Measurements from ENCODE around the gene TPM1.

TPM1 gene

GRCh38 chr15:63057468-63058345 is 15.2 kb downstream of the TPM1 start:
- no peak for DNase-seq

DNA sequence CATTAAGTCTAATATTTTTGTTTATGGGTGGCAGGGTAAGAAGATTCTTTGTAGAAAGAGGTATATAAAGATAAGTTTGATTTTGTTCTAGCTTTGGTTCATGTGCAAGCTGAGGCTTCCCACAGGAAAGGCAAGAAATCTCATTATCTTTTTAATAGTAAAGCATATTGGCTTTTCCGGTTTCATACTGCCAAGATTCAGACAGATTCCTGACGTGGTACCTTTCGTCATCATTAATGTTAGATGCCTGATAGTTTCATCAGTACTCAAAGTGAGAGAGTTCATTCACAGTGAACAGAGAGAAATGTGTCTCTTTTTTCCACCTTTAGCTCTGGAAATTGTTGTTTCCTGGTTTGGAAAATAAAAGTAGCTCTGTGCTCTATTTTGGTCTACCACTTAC is 16.5 kb downstream of the TPM1 start:
- DNase-seq = no peak

DNA sequence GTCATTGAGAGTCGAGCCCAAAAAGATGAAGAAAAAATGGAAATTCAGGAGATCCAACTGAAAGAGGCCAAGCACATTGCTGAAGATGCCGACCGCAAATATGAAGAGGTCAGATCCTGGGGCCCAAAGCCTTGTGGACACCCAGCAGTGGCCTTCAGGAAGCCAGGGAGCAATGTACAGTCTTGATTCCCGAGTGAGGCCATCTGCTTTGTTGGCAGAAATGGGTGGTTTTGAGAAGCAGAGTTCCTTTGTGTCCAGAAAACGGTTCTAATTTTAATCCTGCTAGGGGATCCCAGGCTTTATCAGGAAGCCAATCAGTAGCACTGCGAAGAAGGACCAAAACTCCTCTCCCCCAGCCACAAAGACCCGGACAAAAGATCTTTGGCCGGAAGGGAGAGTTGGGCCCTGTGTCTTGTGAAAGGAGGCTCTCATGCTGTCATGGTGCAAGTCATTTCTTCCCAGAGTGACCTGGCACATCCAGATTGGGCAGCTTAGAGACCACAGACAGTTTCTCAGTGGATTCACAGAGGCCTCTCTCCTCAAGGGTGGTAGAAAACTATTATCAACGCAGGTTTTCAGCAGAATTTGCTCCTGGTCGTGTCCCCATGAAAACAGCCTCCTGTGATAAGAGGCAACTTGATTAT is 17.1 kb downstream of the TPM1 start:
- DNase-seq = no peak

- DNase-seq = no peak
These were observed 18.2 kb downstream of the TPM1 start for GRCh38 chr15:63060699-63061098.

DNA sequence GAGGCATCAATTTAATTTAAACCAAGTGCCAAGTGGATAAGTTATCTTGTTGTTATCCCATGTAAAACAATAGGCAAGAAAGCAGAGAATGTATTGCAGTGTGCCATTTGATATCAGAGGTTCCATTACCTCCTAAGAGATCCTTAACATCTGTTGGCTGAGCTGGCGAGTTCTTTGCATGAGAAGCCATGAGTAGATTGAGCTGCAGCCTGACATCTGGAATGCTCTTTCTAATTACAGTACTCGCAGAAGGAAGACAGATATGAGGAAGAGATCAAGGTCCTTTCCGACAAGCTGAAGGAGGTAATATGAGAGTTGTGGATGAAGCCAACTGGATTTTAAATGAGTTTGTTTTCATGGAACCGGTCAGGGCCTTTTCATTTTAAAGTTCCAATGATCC is 19.4 kb downstream of the TPM1 start:
- DNase-seq = no peak

DNA sequence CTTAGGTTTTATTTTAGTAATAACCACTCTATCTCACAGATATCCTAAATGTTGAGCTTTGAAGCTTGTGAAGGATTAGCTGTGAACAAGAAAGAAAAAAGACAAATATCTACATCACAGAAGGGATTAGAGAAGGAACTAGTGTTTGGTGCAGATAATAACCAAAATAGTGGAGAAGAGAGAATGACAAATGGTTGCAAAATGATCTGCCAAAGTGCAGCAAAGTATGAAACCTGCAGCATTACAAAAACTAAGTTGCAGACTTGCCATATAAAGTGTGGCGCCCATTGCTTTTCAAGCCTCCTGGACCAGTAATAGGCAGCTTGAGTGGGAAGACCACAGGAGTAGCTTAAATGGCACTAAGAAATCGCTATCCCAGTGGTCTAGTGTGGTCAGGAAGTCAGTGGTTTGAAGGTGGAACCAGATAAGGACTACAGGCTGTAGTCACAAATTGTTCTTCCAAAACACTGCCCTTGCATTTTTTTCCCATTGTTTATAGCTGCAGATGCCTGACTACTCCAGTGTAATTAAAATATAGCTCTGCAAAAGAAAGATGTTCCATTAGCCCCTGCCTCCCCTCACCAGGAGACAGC is 20.7 kb downstream of the TPM1 start:
- no peak for DNase-seq

DNA sequence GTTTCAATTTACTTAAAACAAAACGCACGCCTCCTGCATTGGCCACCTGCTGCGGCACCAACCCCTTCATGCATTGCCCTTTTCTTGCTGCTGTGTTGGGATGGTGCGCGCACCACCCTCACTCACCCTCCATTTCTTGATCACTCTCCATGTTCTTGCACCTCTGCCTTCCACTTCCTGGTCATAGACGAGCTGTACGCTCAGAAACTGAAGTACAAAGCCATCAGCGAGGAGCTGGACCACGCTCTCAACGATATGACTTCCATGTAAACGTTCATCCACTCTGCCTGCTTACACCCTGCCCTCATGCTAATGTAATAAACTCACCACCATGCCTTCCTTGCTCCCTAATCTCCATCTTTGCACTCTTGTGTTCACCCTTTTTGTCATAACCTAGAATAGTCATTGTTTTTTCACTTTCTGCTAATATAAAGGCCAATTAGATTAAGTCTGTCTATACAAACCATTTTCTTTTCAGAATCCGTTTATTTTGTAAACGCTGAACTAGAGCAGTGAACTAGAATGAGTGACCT is 21.4 kb downstream of the TPM1 start:
- DNase-seq = no peak

- DNase-seq = peak in 1 of 2 experiments; percentile 48
These were observed 23.0 kb downstream of the TPM1 start for GRCh38 chr15:63065262-63066221.

GRCh38 chr15:63066272-63066671 is 23.7 kb downstream of the TPM1 start:
- DNase-seq = no peak

- no peak for DNase-seq
These were observed 24.8 kb downstream of the TPM1 start for GRCh38 chr15:63067306-63067705.

GRCh38 chr15:63067976-63068743 is 25.6 kb downstream of the TPM1 start:
- DNase-seq = no peak

DNA sequence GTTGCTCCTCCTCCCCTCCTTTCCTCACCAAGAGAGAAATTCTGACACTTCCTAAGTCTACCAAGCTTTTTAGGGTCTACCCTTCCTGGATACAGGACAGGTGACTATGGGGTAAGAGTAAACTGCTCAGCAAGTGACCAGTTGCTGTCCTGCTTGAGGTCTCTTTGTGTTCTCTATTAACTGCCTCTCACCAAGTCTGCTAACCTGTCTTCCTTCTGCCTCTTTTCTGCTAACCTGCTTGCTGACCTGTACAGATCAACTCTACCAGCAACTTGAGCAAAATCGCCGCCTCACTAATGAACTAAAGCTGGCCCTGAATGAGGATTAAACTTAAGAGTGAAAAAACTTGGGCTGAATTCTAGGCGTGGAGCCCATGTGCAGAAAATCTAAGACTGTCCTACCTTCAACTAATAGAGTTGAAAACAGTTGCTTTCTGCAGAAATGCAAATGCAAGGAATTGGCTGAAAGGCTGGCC is 27.1 kb downstream of the TPM1 start:
- no peak for DNase-seq

- DNase-seq = no peak
These were observed 28.2 kb downstream of the TPM1 start for GRCh38 chr15:63070681-63071129.

DNA sequence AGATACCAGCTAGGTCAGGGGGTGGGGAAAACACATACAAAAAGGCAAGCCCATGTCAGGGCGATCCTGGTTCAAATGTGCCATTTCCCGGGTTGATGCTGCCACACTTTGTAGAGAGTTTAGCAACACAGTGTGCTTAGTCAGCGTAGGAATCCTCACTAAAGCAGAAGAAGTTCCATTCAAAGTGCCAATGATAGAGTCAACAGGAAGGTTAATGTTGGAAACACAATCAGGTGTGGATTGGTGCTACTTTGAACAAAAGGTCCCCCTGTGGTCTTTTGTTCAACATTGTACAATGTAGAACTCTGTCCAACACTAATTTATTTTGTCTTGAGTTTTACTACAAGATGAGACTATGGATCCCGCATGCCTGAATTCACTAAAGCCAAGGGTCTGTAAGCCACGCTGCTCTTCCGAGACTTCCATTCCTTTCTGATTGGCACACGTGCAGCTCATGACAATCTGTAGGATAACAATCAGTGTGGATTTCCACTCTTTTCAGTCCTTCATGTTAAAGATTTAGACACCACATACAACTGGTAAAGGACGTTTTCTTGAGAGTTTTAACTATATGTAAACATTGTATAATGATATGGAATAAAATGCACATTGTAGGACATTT is 28.9 kb downstream of the TPM1 start:
- DNase-seq = no peak

DNA sequence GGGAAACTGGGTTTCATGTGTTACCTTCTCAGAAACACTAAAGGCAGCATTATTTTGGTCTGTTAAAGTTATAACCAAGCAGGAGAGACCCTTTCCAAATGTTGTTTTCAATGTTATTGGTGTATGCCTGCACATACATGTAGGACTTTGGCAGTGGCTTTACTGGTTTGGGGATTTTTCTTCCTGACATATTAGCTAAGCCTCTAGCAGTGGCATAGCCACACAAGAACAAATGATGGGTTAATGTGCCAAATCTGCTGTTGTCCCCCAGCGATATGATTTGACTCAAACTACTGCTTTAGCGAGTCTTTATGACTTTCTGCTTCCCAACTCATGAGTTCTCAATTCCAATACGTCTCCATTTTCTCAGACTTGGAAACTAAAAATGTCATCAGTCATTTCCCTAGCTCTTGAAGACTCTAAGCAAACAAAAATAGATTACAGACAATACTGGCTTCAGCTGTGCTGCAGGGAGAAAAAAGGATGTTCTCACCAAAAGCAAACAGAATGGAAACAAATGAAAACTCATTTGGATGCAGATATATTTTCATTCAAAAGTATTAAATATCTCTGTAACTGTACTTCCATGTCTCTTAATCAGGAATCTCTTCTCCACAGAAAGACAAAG is 29.6 kb downstream of the TPM1 start:
- no peak for DNase-seq

- DNase-seq = no peak
These were observed 30.3 kb downstream of the TPM1 start for GRCh38 chr15:63072809-63073277.

DNA sequence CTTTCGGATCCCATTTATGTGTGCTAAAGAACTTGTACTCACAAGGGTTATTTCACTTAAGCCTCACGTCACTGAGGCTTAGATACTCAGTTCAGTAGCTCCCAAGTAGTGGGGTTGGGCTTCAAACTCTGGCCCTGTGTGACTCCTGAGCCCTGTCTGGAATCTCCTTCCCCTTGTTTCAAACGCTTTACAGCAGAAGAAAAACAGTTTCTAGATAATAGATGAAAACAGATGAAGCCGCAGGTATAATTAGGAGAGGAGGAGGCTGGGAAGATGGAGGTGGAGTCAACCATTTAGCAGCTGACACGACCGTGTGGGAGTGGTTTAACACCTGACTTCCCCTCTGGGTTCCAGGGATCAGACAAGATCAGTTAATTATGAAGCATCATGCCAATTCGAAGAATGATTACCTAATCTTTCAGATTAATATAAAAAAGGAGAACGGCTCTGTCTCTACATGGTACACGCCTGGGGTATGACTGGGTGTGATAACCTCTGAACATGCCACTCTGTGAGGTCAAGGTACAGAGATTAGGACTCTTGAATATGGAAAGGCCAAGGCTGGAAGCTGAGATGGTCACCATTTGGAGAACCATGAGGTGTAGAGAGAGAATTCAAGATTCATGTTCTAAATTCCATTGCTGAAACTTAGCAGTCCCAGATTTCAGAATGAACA is 31.1 kb downstream of the TPM1 start:
- DNase-seq = no peak

GRCh38 chr15:63075015-63075983 is 32.8 kb downstream of the TPM1 start:
- no peak for DNase-seq

All from NCI-H187 (cell line).